AG04449 (cell line): ENCODE results near the gene SZT2.
A peak's percentile ranks its signal among the peaks of the same experiment; 100 is the strongest.
"Not testable (repeated sequence)": the region's sequence is repeated elsewhere in the genome, so short reads cannot be mapped to it uniquely, and the experiment has no call there.

Experiments
- CTCF ChIA-PET: fragments of 350-600 bp; formaldehyde crosslinking; extraction: SDS; loops from one replicate; lab custom pipeline; 2021; ENCODE audit warnings: antibody characterized with exemption; lab: Yijun Ruan, JAX
- POLR2A ChIA-PET: fragments of 400-600, 350-600 bp; formaldehyde crosslinking; extraction: SDS; loops from one replicate; lab custom pipeline; 2020; ENCODE audit warnings: antibody characterized with exemption, inconsistent platforms; lab: Yijun Ruan, JAX
- DNase-seq: peaks from one replicate; pipeline ENCODE4 v3.0.0-alpha.2; 2010; ENCODE audit warnings: low read depth, low spot score
- H3K4me3 ChIP-seq: 2 replicates; pipeline ENCODE4 v1.5.1; 2011; ENCODE audit warnings: low read depth, mild to moderate bottlenecking, control low read depth, low read length
- CTCF ChIP-seq: IDR thresholded peaks from one replicate; pipeline ENCODE4 v1.5.1; 2011; ENCODE audit warnings: mild to moderate bottlenecking, moderate library complexity, low read length, control low read depth, inconsistent platforms; ENCODE audit not compliant: insufficient read depth; ENCODE audit errors: missing control alignments

The SZT2 gene

GRCh38 chr1:43452789-43453441 is 63.2 kb downstream of the SZT2 start:
- CTCF ChIA-PET: interaction anchor here (2.2 kb wide), 1 partner anchor 226 kb away, joined by 12 read pairs; no protein-coding TSS in a partner anchor
- H3K4me3 ChIP-seq: peak overlapping the region; percentile 56
- TF ChIP-seq CTCF: no peak
- POLR2A ChIA-PET: interaction anchor here (0.6 to 1.6 kb wide), 6 partner anchors 8 to 217 kb away, joined by 3 to 6 read pairs (median 4); no protein-coding TSS in a partner anchor
- DNase-seq: peak; percentile 37

DNA sequence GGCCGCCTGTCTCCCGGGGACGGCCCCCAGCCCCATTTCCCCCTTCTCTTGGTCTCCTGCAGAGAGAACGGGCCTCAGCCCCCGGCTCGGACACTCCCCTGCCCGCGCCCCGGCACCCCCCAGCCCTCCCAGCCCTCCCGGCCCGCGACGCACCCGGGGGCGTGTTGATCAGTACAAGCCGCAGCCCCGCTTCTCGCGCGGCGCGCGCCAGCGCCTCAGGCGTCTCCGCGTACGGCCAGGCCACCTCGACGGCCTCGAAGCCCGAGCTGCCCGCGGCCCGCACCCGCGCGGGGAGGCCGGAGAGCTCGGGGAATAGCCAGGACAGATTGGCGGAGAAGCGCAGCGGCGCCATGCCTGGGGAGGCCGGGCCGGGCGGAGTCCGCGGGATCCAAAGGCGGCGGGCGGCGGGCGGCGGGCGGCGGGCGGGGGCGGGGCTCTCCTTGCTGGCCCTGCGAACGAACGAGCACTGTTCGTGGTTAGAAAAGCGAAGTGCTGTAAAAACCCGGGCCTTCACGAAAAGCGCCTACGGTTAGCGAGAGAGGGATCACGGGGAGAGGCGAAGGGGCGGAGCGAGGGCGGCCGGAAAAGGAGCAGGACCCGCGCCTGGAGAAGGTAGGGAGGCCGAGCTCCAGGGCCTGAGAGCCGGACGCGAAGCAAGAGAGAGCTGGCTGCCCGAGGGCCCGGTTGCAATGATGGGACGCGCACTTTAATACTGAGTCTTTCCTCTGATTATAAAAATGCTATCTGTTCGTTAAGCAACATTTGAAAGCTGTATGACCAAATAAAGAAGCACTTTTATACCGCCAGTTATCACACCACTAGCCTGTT is 64.0 kb downstream of the SZT2 start, which contains the start of gene HYI:
TSS of gene HYI (minus strand) at position 490 of the 828 bp plus-strand sequence. CDS start at position 352, 138 bp downstream.
- DNase-seq: peak; percentile 24
- CTCF ChIA-PET: interaction anchor here (0.7 to 2.2 kb wide), 7 partner anchors 9 to 555 kb away, joined by 3 to 12 read pairs (median 3); no protein-coding TSS in a partner anchor

DNA sequence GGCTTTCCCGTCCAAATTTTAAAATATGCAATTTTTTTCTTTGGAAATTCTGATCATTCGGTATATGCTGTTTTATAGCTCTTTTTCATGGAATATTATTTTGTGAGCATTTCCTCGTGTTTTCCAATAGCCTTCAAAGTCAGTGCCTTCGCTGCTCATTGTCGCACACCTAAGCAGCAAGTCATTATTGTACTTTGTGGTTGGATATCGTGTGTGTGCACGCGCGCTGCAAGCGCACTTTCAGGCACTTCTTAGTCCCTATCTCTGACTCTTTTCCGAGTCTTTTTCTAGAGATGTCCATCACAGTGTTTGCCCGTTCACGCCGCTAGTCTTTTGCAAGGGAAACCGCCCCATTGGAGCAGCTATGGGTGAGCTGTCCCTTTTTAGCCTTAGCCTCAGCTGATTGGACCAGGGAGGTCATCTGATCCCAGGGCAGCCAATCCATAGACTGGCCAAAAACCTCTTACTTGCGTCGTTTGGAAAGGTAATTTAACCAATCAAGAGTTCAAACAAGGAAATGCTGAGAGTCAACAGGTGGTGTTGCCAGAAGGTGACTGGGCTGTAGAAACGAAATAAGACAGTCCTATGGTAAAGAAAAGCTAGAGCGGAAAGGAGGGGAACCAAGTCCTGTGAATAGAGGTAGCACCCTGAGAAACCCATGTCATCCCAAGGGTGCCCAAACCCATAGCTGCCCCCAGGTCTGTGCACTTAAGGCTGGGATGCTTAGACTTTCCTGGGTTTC is 64.7 kb downstream of the SZT2 start:
- ChIA-PET CTCF (interaction anchor here (0.7 to 2.2 kb wide), 9 partner anchors 9 to 556 kb away, joined by 3 to 12 read pairs (median 3); partner anchors contain the start of gene PTPRF), POLR2A (interaction anchor here (0.9 to 1.3 kb wide), 4 partner anchors 10 to 110 kb away, joined by 3 to 5 read pairs (median 3); no protein-coding TSS in a partner anchor)

More for the DNA sequence above, 64.0 kb downstream of the SZT2 start, which contains the start of gene HYI:
- no peak for TF ChIP-seq CTCF
- POLR2A ChIA-PET: interaction anchor here (0.6 to 1.6 kb wide), 6 partner anchors 9 to 111 kb away, joined by 3 to 5 read pairs (median 3); no protein-coding TSS in a partner anchor
- H3K4me3 ChIP-seq: peak within 1 kb of the TSS; percentile 56

GRCh38 chr1:43455213-43455889 is 65.7 kb downstream of the SZT2 start:
- POLR2A ChIA-PET: interaction anchor here (1.3 kb wide), 1 partner anchor 14 kb away, joined by 5 read pairs; no protein-coding TSS in a partner anchor

More for the DNA sequence above, 64.7 kb downstream of the SZT2 start:
- TF ChIP-seq CTCF: no peak
- H3K4me3 ChIP-seq: peak overlapping the region; percentile 56
- peak; percentile 36 for DNase-seq

GRCh38 chr1:43458379-43458778 is 68.7 kb downstream of the SZT2 start:
- DNase-seq, H3K4me3 ChIP-seq, POLR2A ChIA-PET: not testable (repeated sequence)
- CTCF ChIA-PET: interaction anchor here (1.6 kb wide), 1 partner anchor 9 kb away, joined by 3 read pairs; no protein-coding TSS in a partner anchor

More at GRCh38 chr1:43455213-43455889, 65.7 kb downstream of the SZT2 start:
- no peak overlapping the region for H3K4me3 ChIP-seq
- no peak for DNase-seq
- no peak for TF ChIP-seq CTCF
- CTCF ChIA-PET: interaction anchor here (0.9 to 1.6 kb wide), 4 partner anchors 8 to 76 kb away, joined by 3 to 6 read pairs (median 3); partner anchors contain the start of gene PTPRF
